Urinary bladder (tissue), 4 donors: ENCODE results near the gene BTBD16. TPM values are rescaled to one million over a fixed set of nuclear protein-coding genes. Genes with fewer than 3 reads are reported as not detected.

ENCODE experiments used
- DNase-seq: peaks from one replicate; pipeline ENCODE4 v3.0.0-alpha.2; 2015; ENCODE audit errors: extremely low spot score
- H3K27ac ChIP-seq: one replicate; pipeline ENCODE4 v1.5.1; 2013; ENCODE audit warnings: low read depth, mild to moderate bottlenecking, moderate library complexity
- H3K36me3 ChIP-seq: one replicate; pipeline ENCODE4 v1.6.1; 2013; ENCODE audit warnings: mild to moderate bottlenecking, moderate library complexity; ENCODE audit not compliant: insufficient read depth
- H3K4me1 ChIP-seq: one replicate; pipeline ENCODE4 v1.6.1; 2013; ENCODE audit warnings: mild to moderate bottlenecking, moderate library complexity; ENCODE audit not compliant: insufficient read depth
- H3K4me3 ChIP-seq: one replicate; pipeline ENCODE4 v1.5.1; 2013; ENCODE audit warnings: low read depth, low read length
- WGBS: extraction: QIAGEN DNeasy Blood & Tissue Kit; methylation state at CpG from one replicate; pipeline ENCODE4 v1.1.7; 2013; 5-methylcytosine and 5-hydroxymethylcytosine counted together
- polyA plus RNA-seq: library from polyadenylated mRNA; stranded (reverse); fragments of 200-250 nt; gene quantifications from one replicate; pipeline ENCODE4 v1.2.3, GENCODE V29; 2013
- total RNA-seq: library from RNA; depleted of rRNA; stranded (reverse); fragments of >200 nt; gene quantifications from one replicate; pipeline ENCODE4 v1.2.3, GENCODE V29; 2014
- donor health status: healthy with polysubstance abuse.
- donor health status: healthy.

The BTBD16 gene
- 2.6 TPM for total RNA-seq
- polyA plus RNA-seq, result 10.2 TPM

- no peak within 1 kb of the TSS for H3K4me3 ChIP-seq
- H3K4me1 ChIP-seq, result no peaks in the 10 kb centered on the region
- WGBS, result 67% methylated on average over 5 of the region's 5 CpGs
- no peak for DNase-seq
- no peak within 1 kb of the TSS for H3K27ac ChIP-seq
- no peaks in the 10 kb centered on the region for H3K36me3 ChIP-seq
Observed at GRCh38 chr10:122271076-122271475, at the start of gene BTBD16. Gene BTBD16, plus strand, starts transcription at chr10:122271296. Its CDS starts 3,786 bp downstream, at chr10:122275082.

GRCh38 chr10:122221958-122222357 is 49.1 kb upstream of the BTBD16 start:
- no peak overlapping the region for H3K27ac ChIP-seq
- no peaks in the 10 kb centered on the region for H3K36me3 ChIP-seq
- no peak overlapping the region for H3K4me3 ChIP-seq

GRCh38 chr10:122222638-122223037 is 48.5 kb upstream of the BTBD16 start:
- H3K27ac ChIP-seq, result no peak overlapping the region
- DNase-seq, result no peak
- no peaks in the 10 kb centered on the region for H3K4me1 ChIP-seq
- no peaks in the 10 kb centered on the region for H3K36me3 ChIP-seq
- WGBS, result 90% methylated on average over 7 of the region's 7 CpGs
- no peak overlapping the region for H3K4me3 ChIP-seq

More at GRCh38 chr10:122221958-122222357, 49.1 kb upstream of the BTBD16 start:
- no peak for DNase-seq
- 89% methylated on average over 5 of the region's 5 CpGs for WGBS
- H3K4me1 ChIP-seq, result no peaks in the 10 kb centered on the region

- 91% methylated on average over 9 of the region's 9 CpGs for WGBS
- no peak overlapping the region for H3K4me3 ChIP-seq
- no peaks in the 10 kb centered on the region for H3K4me1 ChIP-seq
- no peak for DNase-seq
- H3K36me3 ChIP-seq, result peaks cover 3% of the 10 kb centered on the region
- no peak overlapping the region for H3K27ac ChIP-seq
Observed at GRCh38 chr10:122224159-122224558, 46.9 kb upstream of the BTBD16 start.

GRCh38 chr10:122225330-122225729 is 45.8 kb upstream of the BTBD16 start:
- WGBS, result 83% methylated on average over 9 of the region's 9 CpGs
- H3K36me3 ChIP-seq, result peaks cover 3% of the 10 kb centered on the region
- no peak overlapping the region for H3K4me3 ChIP-seq
- no peaks in the 10 kb centered on the region for H3K4me1 ChIP-seq
- DNase-seq, result no peak
- no peak overlapping the region for H3K27ac ChIP-seq

- WGBS, result 90% methylated on average over 4 of the region's 4 CpGs
- Histone ChIP-seq H3K4me3 (no peak overlapping the region), H3K4me1 (no peaks in the 10 kb centered on the region), H3K27ac (no peak overlapping the region), H3K36me3 (peaks cover 3% of the 10 kb centered on the region)
- DNase-seq, result no peak
Observed at GRCh38 chr10:122227754-122228153, 43.3 kb upstream of the BTBD16 start.

GRCh38 chr10:122229666-122230065 is 41.4 kb upstream of the BTBD16 start:
- WGBS, result 57% methylated on average over 2 of the region's 2 CpGs
- DNase-seq, result no peak

GRCh38 chr10:122230222-122230621 is 40.9 kb upstream of the BTBD16 start:
- Histone ChIP-seq H3K36me3 (peaks cover 3% of the 10 kb centered on the region), H3K4me3 (no peak overlapping the region), H3K4me1 (no peaks in the 10 kb centered on the region), H3K27ac (no peak overlapping the region)
- DNase-seq, result no peak
- WGBS, result 96% methylated on average over 19 of the region's 19 CpGs

More at GRCh38 chr10:122229666-122230065, 41.4 kb upstream of the BTBD16 start:
- H3K36me3 ChIP-seq, result peaks cover 3% of the 10 kb centered on the region
- no peaks in the 10 kb centered on the region for H3K4me1 ChIP-seq
- H3K4me3 ChIP-seq, result no peak overlapping the region
- H3K27ac ChIP-seq, result no peak overlapping the region

- no peaks in the 10 kb centered on the region for H3K4me1 ChIP-seq
- DNase-seq, result peak; percentile 41
- H3K4me3 ChIP-seq, result no peak overlapping the region
- H3K27ac ChIP-seq, result no peak overlapping the region
- 54% methylated on average over 3 of the region's 3 CpGs for WGBS
- peaks cover 3% of the 10 kb centered on the region for H3K36me3 ChIP-seq
Observed at GRCh38 chr10:122232769-122233168, 38.3 kb upstream of the BTBD16 start.

GRCh38 chr10:122233857-122234348 is 37.2 kb upstream of the BTBD16 start:
- WGBS, result 81% methylated on average over 11 of the region's 11 CpGs
- Histone ChIP-seq H3K4me1 (no peaks in the 10 kb centered on the region), H3K4me3 (no peak overlapping the region), H3K27ac (no peak overlapping the region), H3K36me3 (peaks cover under 1% of the 10 kb centered on the region)
- no peak for DNase-seq

- no peak overlapping the region for H3K4me3 ChIP-seq
- WGBS, result 69% methylated on average over 2 of the region's 2 CpGs
- H3K27ac ChIP-seq, result no peak overlapping the region
- H3K36me3 ChIP-seq, result no peaks in the 10 kb centered on the region
- H3K4me1 ChIP-seq, result no peaks in the 10 kb centered on the region
- no peak for DNase-seq
Observed at GRCh38 chr10:122234416-122234815, 36.7 kb upstream of the BTBD16 start.

- Histone ChIP-seq H3K27ac (no peak overlapping the region), H3K4me3 (no peak overlapping the region), H3K36me3 (no peaks in the 10 kb centered on the region), H3K4me1 (no peaks in the 10 kb centered on the region)
- DNase-seq, result no peak
- WGBS, result 88% methylated on average over 5 of the region's 5 CpGs
Observed at GRCh38 chr10:122236690-122237306, 34.3 kb upstream of the BTBD16 start.

GRCh38 chr10:122237331-122237990 is 33.6 kb upstream of the BTBD16 start:
- 92% methylated on average over 17 of the region's 17 CpGs for WGBS
- Histone ChIP-seq H3K36me3 (no peaks in the 10 kb centered on the region), H3K4me1 (no peaks in the 10 kb centered on the region), H3K27ac (no peak overlapping the region), H3K4me3 (no peak overlapping the region)
- DNase-seq, result no peak

- Histone ChIP-seq H3K4me1 (no peaks in the 10 kb centered on the region), H3K36me3 (no peaks in the 10 kb centered on the region), H3K27ac (no peak overlapping the region), H3K4me3 (no peak overlapping the region)
- WGBS, result 85% methylated on average over 10 of the region's 10 CpGs
- no peak for DNase-seq
Observed at GRCh38 chr10:122239578-122240257, 31.4 kb upstream of the BTBD16 start.
